NCI-H1092 (cell line): Measurements from ENCODE around the gene CPNE2.
"Not testable (repeated sequence)": the region's sequence is repeated elsewhere in the genome, so short reads cannot be mapped to it uniquely, and the experiment has no call there.

Experiments used
- DNase-seq: peaks from one replicate; lab custom pipeline; 2025; lab: John Stamatoyannopoulos, UW

CPNE2 gene

GRCh38 chr16:57167953-57168352, 75.6 kb downstream of the CPNE2 start:
- DNase-seq: no peak

- no peak for DNase-seq
Measured at GRCh38 chr16:57169327-57169726, 76.9 kb downstream of the CPNE2 start.

- DNase-seq: no peak
Measured at GRCh38 chr16:57172721-57173290, 80.4 kb downstream of the CPNE2 start.

GRCh38 chr16:57175896-57176295, 83.5 kb downstream of the CPNE2 start:
- no peak for DNase-seq

- no peak for DNase-seq
Measured at GRCh38 chr16:57178196-57178595, 85.8 kb downstream of the CPNE2 start.

GRCh38 chr16:57178793-57179212, 86.4 kb downstream of the CPNE2 start:
- no peak for DNase-seq

GRCh38 chr16:57179215-57179828, 86.9 kb downstream of the CPNE2 start:
- DNase-seq: no peak

- DNase-seq: no peak
Measured at GRCh38 chr16:57184113-57184512, 91.7 kb downstream of the CPNE2 start.

GRCh38 chr16:57184887-57185445, 92.6 kb downstream of the CPNE2 start:
- DNase-seq: no peak

GRCh38 chr16:57185446-57185944, 93.1 kb downstream of the CPNE2 start:
- peak; percentile 24 for DNase-seq

- peak; percentile 99 for DNase-seq
Measured at GRCh38 chr16:57185945-57186871, 93.8 kb downstream of the CPNE2 start, which contains the start of the genes PSME3IP1 and RSPRY1. TSS of gene PSME3IP1 (minus strand) at chr16:57186039. CDS start at chr16:57173854, 12,185 bp downstream. TSS of gene RSPRY1 (plus strand) at chr16:57186329. CDS start at chr16:57204659, 18,330 bp downstream.

GRCh38 chr16:57186872-57187854, 94.8 kb downstream of the CPNE2 start:
- DNase-seq: no peak

- not testable (repeated sequence) for DNase-seq
Measured at GRCh38 chr16:57187902-57188710, 95.7 kb downstream of the CPNE2 start.

- DNase-seq: no peak
Measured at GRCh38 chr16:57188711-57189002, 96.3 kb downstream of the CPNE2 start.

- not testable (repeated sequence) for DNase-seq
Measured at GRCh38 chr16:57189527-57189926, 97.1 kb downstream of the CPNE2 start.

GRCh38 chr16:57190136-57190535, 97.8 kb downstream of the CPNE2 start:
- no peak for DNase-seq

- no peak for DNase-seq
Measured at GRCh38 chr16:57191056-57191571, 98.7 kb downstream of the CPNE2 start.

GRCh38 chr16:57192146-57192545, 99.8 kb downstream of the CPNE2 start:
- no peak for DNase-seq

- DNase-seq: no peak
Measured at GRCh38 chr16:57192720-57193486, 100.5 kb downstream of the CPNE2 start.
